EL (cell line): ENCODE measurements around the gene BMPR1A.

Source experiments
- DNase-seq: peaks from one replicate; pipeline ENCODE4 v3.0.0-alpha.2; 2016

BMPR1A gene

DNA sequence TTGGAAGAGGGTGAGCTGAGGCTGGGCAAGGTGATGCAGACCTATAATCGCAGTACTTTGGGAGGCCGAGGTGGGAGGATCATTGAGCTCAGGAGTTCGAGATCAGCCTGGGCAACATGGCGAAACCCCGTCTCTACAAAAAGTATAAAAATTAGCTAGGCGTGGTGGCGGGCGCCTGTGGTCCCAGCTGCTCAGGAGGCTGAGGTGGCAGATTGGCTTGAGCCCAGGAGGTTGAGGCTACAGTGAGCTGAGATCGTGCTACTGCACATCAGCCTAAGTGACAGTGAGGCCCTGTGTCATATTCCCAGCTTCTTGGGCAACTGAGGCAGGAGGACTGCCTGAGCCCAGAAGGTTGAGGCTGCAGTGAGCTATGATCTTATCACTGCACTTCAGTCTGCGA is 13.6 kb downstream of the BMPR1A start:
- DNase-seq, result no peak

DNA sequence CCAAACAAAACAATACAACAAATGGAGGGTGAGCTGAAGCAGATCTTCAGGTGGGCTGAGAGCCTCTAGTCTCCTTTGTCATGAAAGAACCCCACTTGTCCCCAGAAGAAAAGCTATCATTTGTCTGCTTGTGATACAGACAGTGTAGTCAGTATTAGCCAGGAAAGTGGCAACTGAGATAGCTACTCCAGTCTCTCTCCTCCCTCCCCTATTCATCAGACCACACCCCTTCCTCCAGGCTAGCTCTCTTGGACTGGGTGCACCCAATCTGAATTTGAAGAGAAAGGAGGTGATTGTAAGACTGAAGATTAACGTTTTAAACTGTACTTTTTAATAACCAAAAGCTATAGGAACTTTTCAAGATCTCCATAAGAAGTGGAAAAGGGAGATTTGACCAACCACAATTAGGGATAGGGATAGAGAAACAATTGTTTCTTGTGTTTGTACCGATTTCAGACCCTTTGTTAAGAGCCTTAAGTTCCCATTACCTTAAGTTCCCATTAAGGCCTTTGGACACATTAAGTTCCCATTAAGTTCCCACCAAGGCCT is 14.1 kb downstream of the BMPR1A start:
- DNase-seq, result peak; percentile 29

GRCh38 chr10:86773498-86773897 is 17.1 kb downstream of the BMPR1A start:
- DNase-seq, result no peak

DNA sequence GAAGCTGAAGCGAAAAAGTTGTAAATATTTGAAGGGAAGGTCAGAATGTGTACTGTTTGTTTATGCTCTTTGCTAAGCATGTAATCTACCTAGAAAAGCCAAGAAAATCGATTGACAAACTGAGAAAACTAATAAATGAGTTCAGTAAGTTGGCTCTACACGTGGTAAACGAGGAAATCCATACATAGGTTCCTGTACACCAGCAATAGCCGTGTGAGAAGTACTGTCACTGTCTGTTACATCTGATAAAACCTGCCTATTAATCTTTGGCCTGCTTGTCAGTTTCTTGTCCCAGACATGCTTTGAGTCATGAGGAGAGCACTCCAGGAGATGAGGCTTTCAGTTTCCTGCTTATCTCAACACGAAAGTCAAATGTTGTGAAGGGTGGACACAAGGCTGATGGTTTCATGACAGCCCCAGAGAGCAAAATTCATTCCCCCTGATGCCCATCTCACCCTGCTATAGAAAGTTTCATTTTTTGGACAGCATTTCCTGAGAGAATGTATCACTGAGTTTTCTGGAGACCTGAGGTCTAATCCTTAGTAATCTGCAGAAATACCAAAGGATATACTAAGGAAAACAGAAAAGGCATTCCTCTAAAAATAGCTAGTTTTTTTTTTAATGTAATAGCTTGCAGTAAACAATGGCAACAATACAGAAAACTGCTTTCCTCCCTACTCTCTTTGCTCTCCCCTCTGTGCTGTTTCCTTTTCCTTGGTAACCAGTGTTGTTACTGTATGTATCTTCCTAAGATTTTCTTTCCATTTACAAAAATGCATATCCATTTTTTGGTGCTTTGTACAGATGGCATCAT is 18.8 kb downstream of the BMPR1A start:
- DNase-seq, result peak; percentile 45

DNA sequence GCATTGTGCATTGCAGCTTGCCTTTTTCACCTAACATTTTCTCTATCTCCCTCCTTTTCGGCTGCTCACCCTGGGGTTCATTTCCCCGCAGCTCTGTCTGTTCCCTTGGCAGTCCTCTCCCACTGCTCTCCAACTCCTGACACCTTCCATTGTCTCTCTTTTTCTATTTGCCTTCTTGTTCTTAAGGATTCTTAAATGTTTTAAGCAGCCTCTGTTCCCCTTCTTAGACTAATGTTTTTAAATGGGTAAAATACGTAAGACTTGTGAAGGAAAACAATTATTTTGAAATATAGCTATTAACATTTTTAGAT is 19.4 kb downstream of the BMPR1A start:
- DNase-seq, result no peak

DNA sequence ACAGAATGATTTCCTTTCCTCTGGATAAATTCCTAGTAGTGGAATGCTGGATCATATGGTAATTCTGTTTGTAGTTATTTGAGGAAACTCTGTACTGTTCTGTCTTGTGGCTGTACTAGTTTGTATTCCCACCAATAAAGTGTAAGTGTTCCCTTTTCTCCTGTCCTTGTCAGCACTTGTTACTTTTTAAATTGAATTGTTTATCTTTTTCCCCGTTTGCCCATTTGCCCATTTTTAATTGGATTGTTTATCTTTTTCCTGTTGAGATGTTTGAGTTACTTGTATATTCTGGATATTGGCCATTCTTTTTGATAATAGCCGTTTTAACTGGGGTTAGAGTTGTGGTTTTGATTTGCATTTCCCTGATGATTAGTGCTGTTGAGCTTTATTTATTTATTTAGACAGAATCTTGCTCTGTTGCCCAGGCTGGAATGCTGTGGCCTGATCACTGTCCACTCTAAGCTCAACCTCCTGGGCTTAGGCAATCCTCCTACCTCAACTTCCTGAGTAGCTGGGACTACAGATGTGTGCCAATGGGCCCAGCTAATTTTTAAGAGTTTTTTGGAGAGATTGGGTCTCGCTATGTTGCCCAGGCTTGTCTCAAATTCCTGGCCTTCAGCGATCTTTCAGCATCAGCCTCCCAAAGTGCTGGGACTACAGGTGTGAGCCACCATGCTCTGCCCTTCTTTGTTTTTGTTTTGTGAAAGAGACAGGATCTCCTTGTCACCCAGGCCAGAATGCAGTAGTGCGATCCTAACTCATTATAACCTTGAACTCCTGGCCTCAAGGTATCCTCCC is 23.0 kb downstream of the BMPR1A start:
- peak; percentile 71 for DNase-seq

GRCh38 chr10:86782701-86783418 is 26.4 kb downstream of the BMPR1A start:
- DNase-seq, result no peak

- no peak for DNase-seq
Measured at GRCh38 chr10:86785037-86785436, 28.6 kb downstream of the BMPR1A start.

DNA sequence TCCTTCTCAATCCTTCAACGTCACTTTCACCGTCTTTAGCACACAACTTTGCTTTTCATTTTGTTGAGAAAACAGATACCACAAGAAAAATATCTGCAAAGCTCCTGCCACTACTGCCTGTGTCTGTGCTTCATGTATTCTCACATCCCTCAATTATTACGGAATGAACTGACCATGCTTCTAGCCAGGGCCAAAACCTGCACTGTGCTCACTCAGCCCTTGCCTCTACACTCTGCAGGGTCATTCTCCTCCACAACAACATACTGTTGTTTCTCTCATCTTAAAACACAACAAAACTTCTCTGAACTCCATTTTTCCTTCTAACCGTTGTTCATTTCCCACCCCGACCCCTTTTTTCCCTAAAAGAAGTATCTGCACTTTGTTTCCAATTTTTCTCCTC is 29.5 kb downstream of the BMPR1A start:
- DNase-seq, result no peak

- no peak for DNase-seq
Measured at GRCh38 chr10:86786368-86786767, 29.9 kb downstream of the BMPR1A start.

DNA sequence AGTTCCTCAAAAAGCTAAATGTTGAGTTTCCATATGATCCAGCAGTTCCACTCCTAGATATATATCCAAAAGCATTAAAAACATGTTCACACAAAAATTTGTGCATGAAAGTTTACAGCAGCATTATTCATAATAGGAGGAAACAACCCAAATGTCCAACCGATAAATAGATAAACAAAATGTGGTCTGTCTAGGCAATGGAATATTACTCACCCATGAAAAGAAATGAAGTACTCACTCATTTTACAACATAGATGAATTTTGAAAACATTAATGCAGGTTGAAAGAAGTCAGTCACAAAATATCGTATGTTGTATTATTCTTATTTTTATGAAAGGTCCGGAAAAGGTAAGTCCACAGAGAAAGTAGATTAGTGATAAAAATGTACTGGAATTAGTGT is 34.0 kb downstream of the BMPR1A start:
- DNase-seq, result no peak

DNA sequence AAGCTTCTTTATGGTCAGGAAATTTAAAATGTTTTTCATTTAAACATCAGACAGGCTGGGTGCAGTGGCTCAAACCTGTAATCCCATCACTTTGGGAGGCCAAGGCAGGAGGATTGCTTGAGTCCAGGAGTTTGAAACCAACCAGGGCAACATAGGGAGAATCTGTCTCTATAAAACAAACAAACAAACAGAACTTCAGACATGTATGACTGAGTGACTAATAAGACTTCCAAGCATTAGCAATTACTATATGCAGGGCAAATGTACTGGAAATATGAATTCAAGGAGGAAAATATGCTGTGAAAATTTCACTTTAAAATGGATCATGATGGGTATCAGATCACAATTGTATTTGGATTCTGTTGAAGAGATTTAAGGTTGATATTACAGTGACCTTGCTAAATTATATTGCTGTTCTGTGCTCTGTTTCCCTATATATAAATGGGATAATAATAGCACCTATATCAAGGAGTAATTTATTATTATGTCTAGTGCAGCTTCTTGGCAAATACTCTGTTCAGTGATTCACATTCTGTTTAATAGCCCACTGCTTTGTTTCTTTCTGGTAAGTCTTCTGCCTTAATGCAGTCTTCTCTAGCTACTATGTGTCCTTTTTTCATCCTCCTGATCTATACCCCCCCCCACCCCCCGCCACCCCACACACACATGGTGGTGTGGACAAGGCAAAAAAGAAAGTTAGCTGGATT is 36.2 kb downstream of the BMPR1A start:
- DNase-seq, result no peak

- DNase-seq, result no peak
Measured at GRCh38 chr10:86793696-86794095, 37.3 kb downstream of the BMPR1A start.

GRCh38 chr10:86795353-86795752 is 38.9 kb downstream of the BMPR1A start:
- peak; percentile 80 for DNase-seq

DNA sequence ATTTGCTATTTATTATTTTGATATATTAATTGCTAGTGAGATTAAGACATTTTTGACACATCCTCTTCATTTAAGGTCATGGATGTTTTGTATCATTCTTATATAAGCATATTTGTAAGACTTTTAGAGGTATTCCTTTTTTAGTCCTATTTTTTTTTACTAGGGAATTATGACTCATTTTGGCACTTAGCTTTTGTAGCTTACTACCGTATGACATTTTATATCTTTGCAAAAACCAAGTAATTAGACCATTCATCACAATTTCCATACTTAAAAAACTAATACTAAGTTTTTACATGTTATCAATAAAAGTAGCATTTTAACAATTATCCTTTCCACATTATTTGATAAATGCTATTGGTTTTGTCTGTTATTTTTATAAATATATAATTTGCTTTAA is 41.6 kb downstream of the BMPR1A start:
- DNase-seq, result peak; percentile 11

DNA sequence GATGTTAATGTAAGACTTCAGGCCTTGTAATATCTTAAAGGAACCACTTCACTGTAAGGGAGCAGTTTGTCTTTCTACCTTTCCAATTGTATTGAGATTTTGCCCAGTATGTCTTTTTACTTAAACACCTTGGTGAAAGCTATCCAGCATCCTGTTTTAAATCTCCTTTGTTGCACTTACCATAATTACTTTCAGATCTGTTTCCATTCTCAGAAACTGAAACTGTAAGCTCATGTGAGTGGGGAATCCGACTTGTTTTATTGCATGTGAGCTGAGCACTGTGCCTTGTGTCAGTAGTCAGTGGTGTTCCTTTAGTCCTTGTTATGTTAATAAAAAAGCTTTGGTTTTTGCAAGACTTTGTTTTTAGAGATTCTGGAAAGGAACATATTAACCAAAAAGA is 42.2 kb downstream of the BMPR1A start:
- peak; percentile 33 for DNase-seq

DNA sequence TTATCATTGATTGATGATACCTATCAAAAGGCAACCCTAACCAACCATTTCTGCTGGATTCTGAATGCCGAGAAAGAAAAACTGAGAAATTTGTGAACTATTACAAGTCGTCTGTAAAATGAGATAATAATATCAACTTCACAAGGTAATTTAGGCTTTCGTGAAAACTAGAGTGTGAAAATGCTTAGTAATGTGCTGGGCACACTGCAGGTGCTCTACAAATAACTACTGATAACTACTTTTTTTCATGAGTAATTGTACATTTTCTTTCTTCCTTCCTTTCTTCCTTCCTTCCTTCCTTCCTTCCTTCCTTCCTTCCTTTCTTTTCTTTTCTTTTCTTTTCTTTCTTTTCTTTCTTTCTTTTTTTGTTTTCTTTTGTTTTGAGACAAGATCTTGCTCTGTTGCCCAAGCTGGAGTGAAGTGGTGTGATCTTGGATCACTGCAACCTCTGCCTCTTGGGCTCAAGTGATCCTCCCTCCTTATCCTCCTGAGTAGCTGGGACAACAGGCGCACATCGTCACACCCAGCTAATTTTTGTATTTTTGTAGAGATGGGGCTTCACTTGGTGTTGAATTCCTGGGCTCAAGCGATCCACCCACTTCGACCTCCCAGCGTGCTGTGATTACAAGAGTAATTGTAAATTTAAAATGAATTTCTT is 42.9 kb downstream of the BMPR1A start:
- no peak for DNase-seq

DNA sequence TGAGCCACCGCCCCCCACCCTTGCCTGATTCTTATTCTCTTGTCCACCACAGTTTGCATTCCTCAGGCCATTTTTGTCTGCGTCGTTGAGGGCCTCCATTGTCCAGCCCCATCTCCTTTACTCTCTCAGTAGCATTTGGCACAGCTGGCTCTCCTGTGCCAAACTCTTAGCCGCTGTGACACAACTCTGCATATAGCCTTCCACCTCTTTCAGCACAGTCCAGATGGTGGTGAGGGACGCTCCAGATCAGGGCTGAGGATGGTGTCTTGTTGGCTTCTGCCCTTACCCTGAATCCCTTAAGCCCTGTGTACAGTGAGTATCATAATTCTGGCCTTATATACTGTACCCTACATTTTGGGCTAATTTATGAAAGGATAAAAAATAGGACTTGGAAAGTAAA is 45.6 kb downstream of the BMPR1A start:
- DNase-seq, result no peak

GRCh38 chr10:86802473-86803108 is 46.2 kb downstream of the BMPR1A start:
- DNase-seq, result no peak

DNA sequence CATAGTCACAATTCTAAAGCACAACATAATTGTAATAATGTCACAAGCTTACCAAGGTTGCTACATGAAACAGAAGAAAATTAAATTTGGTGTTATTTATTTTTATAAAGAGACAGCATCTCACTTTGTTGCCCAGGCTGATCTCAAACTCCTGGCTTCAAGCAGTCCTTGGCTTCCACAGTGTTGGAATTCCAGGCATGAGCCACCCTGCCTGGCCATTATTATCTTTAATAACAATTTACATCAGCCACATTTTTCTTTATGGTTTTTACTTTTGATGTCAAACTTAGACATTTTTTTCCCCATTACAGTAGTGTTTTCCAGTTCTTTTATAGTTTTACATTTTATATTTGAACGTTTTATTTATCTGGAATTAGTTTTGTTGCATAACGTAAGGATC is 46.7 kb downstream of the BMPR1A start:
- DNase-seq, result peak; percentile 46

GRCh38 chr10:86804805-86805204 is 48.4 kb downstream of the BMPR1A start:
- peak; percentile 12 for DNase-seq

DNA sequence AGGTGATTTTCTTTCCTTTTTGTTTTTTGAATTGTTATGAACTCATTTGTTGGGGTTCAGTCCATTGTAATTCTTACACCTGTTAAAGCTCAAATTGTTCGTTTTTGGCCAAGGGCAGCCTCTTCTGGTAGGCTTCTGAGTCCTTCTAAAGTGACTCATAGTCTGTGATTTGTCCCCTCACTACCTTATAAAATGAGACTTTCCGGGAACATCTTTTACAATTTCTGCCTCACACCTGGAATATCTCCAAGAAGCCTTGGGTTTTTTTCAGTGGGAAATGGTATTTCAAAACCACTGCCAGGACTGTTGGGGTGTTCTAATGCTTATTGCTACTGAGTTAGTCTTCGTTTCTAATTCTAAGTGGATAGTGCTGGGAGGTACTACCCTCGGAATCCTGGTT is 56.7 kb downstream of the BMPR1A start:
- peak; percentile 22 for DNase-seq
